ENCODE data around the gene FPR3. TPM values are rescaled to one million over a fixed set of nuclear protein-coding genes. Genes with fewer than 3 reads are reported as not detected.

FPR3 gene
- total RNA-seq, 1 experiment from 2014 or later = not detected

DNA sequence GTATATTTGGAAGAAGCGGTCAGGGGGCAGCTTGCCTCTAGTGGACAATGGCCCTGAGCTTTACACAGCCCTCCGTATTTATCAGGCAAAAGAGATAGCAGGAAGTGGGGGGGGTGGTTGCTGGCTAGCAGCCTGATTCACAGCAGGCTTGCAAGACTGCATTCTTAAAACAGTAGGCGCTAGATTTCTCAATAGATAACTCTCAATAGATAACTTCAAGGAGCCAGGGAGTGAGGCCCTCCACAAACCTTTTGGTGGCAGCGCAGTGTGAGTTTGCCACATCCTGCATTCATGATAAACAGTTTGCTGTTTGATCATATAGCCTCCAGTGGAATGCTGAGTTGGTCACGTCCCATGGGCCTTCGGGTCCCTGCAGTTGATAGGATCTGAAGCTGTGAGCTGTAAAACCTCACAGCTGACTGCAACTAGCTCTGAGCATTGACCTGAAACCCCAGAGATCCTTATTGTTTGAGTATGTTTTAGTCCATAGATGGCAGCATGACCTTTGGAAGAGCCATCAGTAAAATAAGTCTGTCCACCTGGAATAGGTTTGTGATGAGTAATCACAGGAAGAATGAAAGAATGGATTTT, 12.2 kb downstream of the FPR3 start:
- TF ChIP-seq EZH2 (IDR thresholded peaks at IDR 0.05; ENCODE audit: low read depth) (no peak), CTCF (conservative IDR thresholded peaks at IDR 0.05) (no peak)
- intact Hi-C loops (cut with micrococcal nuclease; ENCODE audit: unreplicated experiment) = no loop called here
- Histone ChIP-seq H3K4me1 (replicated peaks; ENCODE audit: insufficient read depth) (no peaks in the 10 kb centered on the region), H2AFZ (no peak overlapping the region), H3K36me3 (ENCODE audit: low read depth) (no peaks in the 10 kb centered on the region), H3K27me3 (ENCODE audit: insufficient read depth, low read depth) (no peaks in the 10 kb centered on the region), H3K9me2 (ENCODE audit: insufficient read depth) (no peaks in the 10 kb centered on the region; the same call in 1 of the 2 replicates), H3K27ac (no peak overlapping the region), H3K4me3 (no peak overlapping the region), H3F3A (ENCODE audit: insufficient read depth, low read depth) (no peaks in the 10 kb centered on the region; the same call in 1 of the 2 replicates), H3K79me2 (ENCODE audit: low read depth) (no peaks in the 10 kb centered on the region), H3K9me3 (ENCODE audit: insufficient read depth, low read depth) (peaks cover 5% of the 10 kb centered on the region; the same call in 1 of the 2 replicates), H3K4me2 (no peak overlapping the region), H4K20me1 (ENCODE audit: insufficient read depth) (no peaks in the 10 kb centered on the region)
- ChIA-PET CTCF (no interaction called here), POLR2A (ENCODE audit: unreplicated experiment) (no interaction called here)
- BruUV-seq (replicated peaks) = no TSS peak
- peak; percentile 20 to 74 for DNase-seq

- TF ChIP-seq EZH2 (IDR thresholded peaks at IDR 0.05; ENCODE audit: low read depth) (no peak), CTCF (conservative IDR thresholded peaks at IDR 0.05) (no peak)
- POLR2A ChIA-PET (ENCODE audit: unreplicated experiment) = no interaction called here
- intact Hi-C loops (cut with micrococcal nuclease; ENCODE audit: unreplicated experiment) = no loop called here
- Histone ChIP-seq H3K27me3 (ENCODE audit: insufficient read depth, low read depth) (no peaks in the 10 kb centered on the region), H2AFZ (no peak overlapping the region), H3K27ac (no peak overlapping the region), H3F3A (ENCODE audit: insufficient read depth, low read depth) (no peaks in the 10 kb centered on the region; the same call in 1 of the 2 replicates), H3K9me2 (ENCODE audit: insufficient read depth) (no peaks in the 10 kb centered on the region; the same call in 1 of the 2 replicates), H3K9me3 (ENCODE audit: insufficient read depth, low read depth) (no peaks in the 10 kb centered on the region; the same call in 1 of the 2 replicates), H3K4me3 (no peak overlapping the region), H3K4me1 (replicated peaks; ENCODE audit: insufficient read depth) (no peaks in the 10 kb centered on the region), H3K79me2 (ENCODE audit: low read depth) (no peaks in the 10 kb centered on the region), H3K36me3 (ENCODE audit: low read depth) (no peaks in the 10 kb centered on the region), H3K4me2 (no peak overlapping the region), H4K20me1 (ENCODE audit: insufficient read depth) (no peaks in the 10 kb centered on the region)
- no peak for DNase-seq
- CTCF ChIA-PET = no interaction called here
- BruUV-seq (replicated peaks) = no TSS peak
Observed at GRCh38 chr19:51807925-51808324, 13.0 kb downstream of the FPR3 start.

- H4K20me1 ChIP-seq (ENCODE audit: insufficient read depth) = no peaks in the 10 kb centered on the region
- H2AFZ ChIP-seq = no peak overlapping the region
- no peaks in the 10 kb centered on the region; the same call in 1 of the 2 replicates for H3K9me3 ChIP-seq (ENCODE audit: insufficient read depth, low read depth)
- POLR2A ChIA-PET (ENCODE audit: unreplicated experiment) = interaction anchor here (0.7 kb wide), 1 partner anchor 367 kb away, joined by 5 read pairs; no protein-coding TSS in a partner anchor
- BruUV-seq (replicated peaks) = no TSS peak
- CTCF ChIA-PET = no interaction called here
- intact Hi-C loops (cut with micrococcal nuclease; ENCODE audit: unreplicated experiment) = no loop called here
- no peak overlapping the region for H3K4me3 ChIP-seq
- H3K9me2 ChIP-seq (ENCODE audit: insufficient read depth) = no peaks in the 10 kb centered on the region; the same call in 1 of the 2 replicates
- H3F3A ChIP-seq (ENCODE audit: insufficient read depth, low read depth) = no peaks in the 10 kb centered on the region; the same call in 1 of the 2 replicates
- no peaks in the 10 kb centered on the region for H3K79me2 ChIP-seq (ENCODE audit: low read depth)
- no peaks in the 10 kb centered on the region for H3K36me3 ChIP-seq (ENCODE audit: low read depth)
- no peak overlapping the region for H3K27ac ChIP-seq
- TF ChIP-seq CTCF (conservative IDR thresholded peaks at IDR 0.05) (no peak), EZH2 (IDR thresholded peaks at IDR 0.05; ENCODE audit: low read depth) (no peak)
- H3K4me2 ChIP-seq = no peak overlapping the region
- peaks cover under 1% of the 10 kb centered on the region; the same call in 1 of the 2 replicates for H3K27me3 ChIP-seq (ENCODE audit: insufficient read depth, low read depth)
- no peaks in the 10 kb centered on the region for H3K4me1 ChIP-seq (replicated peaks; ENCODE audit: insufficient read depth)
- DNase-seq = no peak
Observed at GRCh38 chr19:51808333-51808986, 13.5 kb downstream of the FPR3 start.

Measured in PC-9 (cell line).